HUES6 (cell line): ENCODE measurements around the gene HJV.

Experiments
- H3K27ac ChIP-seq: 2 replicates; pipeline ENCODE4 v1.7.0; 2013; ENCODE audit warnings: low read depth, mild to moderate bottlenecking, low read length, inconsistent platforms
- H3K27me3 ChIP-seq: 2 replicates; pipeline ENCODE4 v1.6.1; 2013; ENCODE audit warnings: low read length; ENCODE audit not compliant: control insufficient read depth, insufficient read depth
- H3K36me3 ChIP-seq: 2 replicates; pipeline ENCODE4 v1.6.1; 2013; ENCODE audit warnings: low read length; ENCODE audit not compliant: control insufficient read depth, insufficient read depth
- H3K4me1 ChIP-seq: 2 replicates; pipeline ENCODE4 v1.6.1; 2013; ENCODE audit warnings: low read length; ENCODE audit not compliant: control insufficient read depth, insufficient read depth
- H3K4me3 ChIP-seq: 2 replicates; pipeline ENCODE4 v1.5.1; 2013; ENCODE audit warnings: low read depth, low read length
- H3K9ac ChIP-seq: one replicate; pipeline ENCODE4 v1.6.1; 2013; ENCODE audit warnings: mild to moderate bottlenecking, low read length
- H3K9me3 ChIP-seq: 2 replicates; pipeline ENCODE4 v1.6.1; 2013; ENCODE audit warnings: low read depth, low read length; ENCODE audit not compliant: control insufficient read depth, insufficient read depth

The HJV gene

DNA sequence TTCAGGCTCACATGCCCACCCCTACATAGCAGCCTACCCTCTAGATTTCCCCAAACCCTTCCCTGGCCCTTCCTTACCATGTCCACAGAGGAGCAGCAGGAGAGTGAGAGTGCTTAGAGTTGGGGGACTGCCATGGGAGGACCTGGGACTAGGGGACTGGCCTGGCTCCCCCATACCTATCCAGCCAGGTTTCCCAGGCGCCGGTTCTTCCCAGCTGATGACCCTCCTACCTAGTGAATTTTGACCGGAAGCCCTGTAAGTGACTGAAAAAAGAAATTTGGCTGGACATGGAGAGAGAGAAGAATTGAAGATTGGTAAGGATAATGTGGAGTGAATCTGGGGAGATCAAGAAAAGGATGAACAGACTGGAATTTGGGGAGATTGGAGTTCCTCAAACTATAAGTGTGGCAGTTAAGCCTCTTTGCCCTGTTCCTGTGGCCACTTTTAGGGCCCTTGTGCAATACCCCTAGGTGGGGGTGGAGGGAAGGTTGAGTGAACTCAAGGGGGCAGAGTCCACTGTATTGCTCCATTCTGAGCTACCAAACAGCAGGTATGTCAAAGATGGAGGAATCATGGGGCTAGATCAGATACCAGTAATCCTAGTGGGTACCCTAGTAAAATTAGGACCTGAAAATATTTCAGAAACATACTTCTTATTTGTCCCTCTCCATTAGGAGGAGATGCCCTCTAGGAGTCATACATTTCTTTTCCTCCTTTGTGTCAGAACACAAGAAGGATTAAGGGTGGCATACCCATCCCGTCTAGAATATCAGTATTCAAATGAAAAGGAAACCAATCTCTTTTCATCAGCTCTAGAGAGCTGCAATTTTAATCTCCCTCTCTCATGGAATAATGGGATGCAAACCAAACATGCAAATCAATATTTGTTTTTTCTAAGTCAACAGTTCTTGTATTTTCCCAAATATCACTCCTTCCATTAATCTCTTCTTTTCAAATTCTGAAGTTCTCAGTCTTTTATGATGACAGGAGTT lies 1.2 kb downstream of the HJV start:
- H3K9me3 ChIP-seq = no peaks in the 10 kb centered on the region
- peaks cover 16% of the 10 kb centered on the region for H3K4me1 ChIP-seq
- no peak overlapping the region for H3K27ac ChIP-seq
- no peaks in the 10 kb centered on the region for H3K36me3 ChIP-seq
- H3K27me3 ChIP-seq = peaks cover 55% of the 10 kb centered on the region
- H3K9ac ChIP-seq = no peak overlapping the region
- H3K4me3 ChIP-seq = 0 out of 2 replicates have a peak overlapping the region, but pooled peaks have one; percentile 51

DNA sequence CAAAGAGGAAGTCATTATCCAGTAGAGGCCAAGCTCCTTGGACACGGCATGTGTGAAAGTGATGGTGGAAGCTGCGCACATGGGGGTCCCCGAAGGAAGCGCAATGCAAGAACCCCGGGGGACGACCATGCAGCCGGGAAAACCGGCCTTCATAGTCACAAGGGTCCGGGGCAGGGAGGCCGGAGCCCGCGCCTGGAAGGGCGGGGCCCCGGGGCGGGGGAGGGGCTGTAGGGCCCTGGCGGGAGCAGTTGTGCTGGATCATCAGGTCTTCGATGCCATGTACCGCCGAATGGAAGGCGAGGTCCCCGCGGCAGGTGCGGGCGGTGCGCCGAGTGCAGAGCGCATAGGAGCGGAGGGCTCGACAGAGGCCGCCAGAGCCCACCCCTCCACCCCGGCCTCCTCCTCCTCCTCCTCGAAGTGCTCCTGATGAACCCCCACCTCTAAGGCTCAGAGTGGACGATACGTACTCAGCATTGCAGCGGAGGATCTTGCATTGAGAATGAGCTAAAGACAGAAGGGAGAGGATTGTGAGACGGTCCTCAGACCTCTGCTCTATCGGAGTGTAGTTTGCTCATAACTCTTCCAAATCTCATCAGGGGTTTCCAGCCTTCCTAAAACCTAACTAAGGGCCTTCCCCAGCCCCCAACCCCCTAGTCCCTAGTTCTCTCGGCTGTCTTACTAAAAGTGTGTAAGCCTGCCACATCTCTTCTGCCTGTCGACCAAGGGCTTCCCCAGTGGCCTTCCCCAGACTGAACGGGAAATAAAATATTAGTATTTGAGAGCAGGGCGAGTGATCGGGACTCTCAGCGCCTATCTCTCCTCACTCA lies 2.1 kb downstream of the HJV start:
- Histone ChIP-seq H3K9me3 (no peaks in the 10 kb centered on the region), H3K4me1 (peaks cover 16% of the 10 kb centered on the region), H3K27me3 (peaks cover 55% of the 10 kb centered on the region), H3K4me3 (peak overlapping the region; percentile 51), H3K9ac (no peak overlapping the region), H3K27ac (no peak overlapping the region), H3K36me3 (no peaks in the 10 kb centered on the region)

DNA sequence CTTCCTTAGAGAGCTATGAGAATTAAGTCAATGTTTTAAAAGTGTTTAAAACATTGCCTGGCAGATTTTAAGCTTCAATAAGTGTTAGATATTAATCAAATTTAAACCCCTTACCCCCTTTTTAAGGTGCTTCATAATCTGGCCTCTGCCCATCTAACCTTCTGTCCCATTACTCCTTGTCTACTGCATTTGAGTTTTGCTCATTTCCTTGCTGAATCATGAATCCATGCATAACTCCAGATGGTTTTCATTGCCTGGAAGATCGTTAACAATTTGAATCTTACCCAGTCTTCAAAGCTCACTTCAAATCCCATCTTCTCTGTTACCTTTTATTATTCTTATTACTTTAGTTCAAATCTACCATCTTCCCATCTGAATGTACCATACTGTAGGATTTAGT lies 4.6 kb downstream of the HJV start:
- Histone ChIP-seq H3K27ac (no peak overlapping the region), H3K4me1 (peaks cover 16% of the 10 kb centered on the region), H3K9ac (no peak overlapping the region), H3K4me3 (no peak overlapping the region), H3K9me3 (no peaks in the 10 kb centered on the region), H3K27me3 (peaks cover 55% of the 10 kb centered on the region), H3K36me3 (no peaks in the 10 kb centered on the region)

GRCh38 chr1:146013559-146013922 lies 8.0 kb downstream of the HJV start:
- no peak overlapping the region for H3K27ac ChIP-seq
- no peak overlapping the region for H3K4me3 ChIP-seq
- no peaks in the 10 kb centered on the region for H3K4me1 ChIP-seq
- peaks cover 24% of the 10 kb centered on the region for H3K27me3 ChIP-seq
- H3K9me3 ChIP-seq = no peaks in the 10 kb centered on the region
- H3K9ac ChIP-seq = no peak overlapping the region
- H3K36me3 ChIP-seq = no peaks in the 10 kb centered on the region

DNA sequence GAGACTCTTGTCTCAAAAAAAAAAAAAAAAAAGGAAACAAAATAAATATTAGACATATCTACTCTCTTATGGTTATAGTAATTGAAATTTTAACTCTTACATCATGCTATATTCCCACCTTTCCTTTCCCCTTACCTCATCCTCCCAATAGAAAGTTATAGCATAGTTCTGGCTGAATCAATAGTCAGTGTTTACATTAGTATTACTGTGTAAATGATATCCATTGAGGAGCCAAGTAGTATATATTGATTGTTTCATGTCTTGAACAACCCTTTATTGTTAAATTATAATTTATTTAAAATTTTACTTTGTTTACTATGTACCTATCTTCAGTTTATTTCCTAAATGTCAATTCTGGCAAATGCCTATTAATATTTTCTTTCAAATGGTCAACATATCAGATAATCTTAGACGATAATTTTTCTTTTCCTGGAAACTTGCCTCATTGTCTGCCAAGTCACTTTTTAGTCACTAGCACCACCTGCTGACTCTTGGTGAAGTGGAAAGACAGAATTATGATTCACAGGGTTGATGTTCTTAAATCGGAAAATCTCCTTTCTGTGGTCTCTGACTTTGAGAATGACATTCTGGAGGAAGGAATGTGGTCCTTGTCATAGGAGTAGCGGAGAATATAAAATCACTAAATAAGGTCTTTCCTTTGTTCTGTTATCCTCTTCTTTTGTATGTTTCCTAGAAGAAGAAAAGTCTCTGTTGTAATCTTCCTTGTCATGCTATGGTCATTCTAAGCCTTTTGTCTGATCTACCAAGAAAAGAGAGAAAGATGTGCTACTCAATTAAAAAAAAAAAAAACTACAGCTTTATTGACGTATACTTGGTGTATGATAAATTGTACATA lies 8.6 kb downstream of the HJV start:
- Histone ChIP-seq H3K4me1 (no peaks in the 10 kb centered on the region), H3K9me3 (no peaks in the 10 kb centered on the region), H3K27ac (no peak overlapping the region), H3K9ac (no peak overlapping the region), H3K27me3 (peaks cover 18% of the 10 kb centered on the region), H3K4me3 (no peak overlapping the region), H3K36me3 (no peaks in the 10 kb centered on the region)

DNA sequence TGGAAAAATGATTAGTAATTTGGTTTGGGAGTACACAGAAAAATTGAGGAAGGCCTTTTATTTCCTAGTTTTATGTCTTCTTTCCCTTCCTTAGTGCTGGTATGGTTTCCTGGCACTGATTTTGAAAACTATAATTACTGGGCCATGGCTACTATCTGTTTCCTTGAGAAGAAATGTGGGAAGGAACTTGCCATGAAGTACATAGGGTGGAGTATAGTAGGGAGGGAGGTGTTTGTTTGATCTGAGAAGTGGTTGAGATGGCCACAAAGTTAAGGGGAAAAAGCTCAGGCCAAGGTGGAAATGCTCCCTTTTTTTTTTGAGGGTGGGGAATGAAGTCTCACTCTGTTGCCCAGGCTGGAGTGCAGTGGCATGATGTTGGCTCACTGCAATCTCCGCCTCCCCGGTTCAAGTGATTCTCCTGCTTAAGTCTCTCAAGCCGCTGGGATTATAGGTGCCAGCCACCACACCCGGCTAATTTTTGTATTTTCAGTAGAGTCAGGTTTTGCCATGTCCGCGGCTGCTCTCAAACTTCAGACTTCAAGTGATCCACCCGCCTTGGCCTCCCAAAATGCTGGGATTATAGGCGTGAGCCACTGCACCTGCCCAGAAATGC lies 11.3 kb downstream of the HJV start:
- no peak overlapping the region for H3K27ac ChIP-seq
- H3K4me3 ChIP-seq = no peak overlapping the region
- no peaks in the 10 kb centered on the region for H3K36me3 ChIP-seq
- 0 out of 2 replicates have a peak, but pooled peaks cover 2% of the 10 kb centered on the region for H3K4me1 ChIP-seq
- no peaks in the 10 kb centered on the region for H3K9me3 ChIP-seq
- H3K9ac ChIP-seq = no peak overlapping the region
- H3K27me3 ChIP-seq = no peaks in the 10 kb centered on the region

DNA sequence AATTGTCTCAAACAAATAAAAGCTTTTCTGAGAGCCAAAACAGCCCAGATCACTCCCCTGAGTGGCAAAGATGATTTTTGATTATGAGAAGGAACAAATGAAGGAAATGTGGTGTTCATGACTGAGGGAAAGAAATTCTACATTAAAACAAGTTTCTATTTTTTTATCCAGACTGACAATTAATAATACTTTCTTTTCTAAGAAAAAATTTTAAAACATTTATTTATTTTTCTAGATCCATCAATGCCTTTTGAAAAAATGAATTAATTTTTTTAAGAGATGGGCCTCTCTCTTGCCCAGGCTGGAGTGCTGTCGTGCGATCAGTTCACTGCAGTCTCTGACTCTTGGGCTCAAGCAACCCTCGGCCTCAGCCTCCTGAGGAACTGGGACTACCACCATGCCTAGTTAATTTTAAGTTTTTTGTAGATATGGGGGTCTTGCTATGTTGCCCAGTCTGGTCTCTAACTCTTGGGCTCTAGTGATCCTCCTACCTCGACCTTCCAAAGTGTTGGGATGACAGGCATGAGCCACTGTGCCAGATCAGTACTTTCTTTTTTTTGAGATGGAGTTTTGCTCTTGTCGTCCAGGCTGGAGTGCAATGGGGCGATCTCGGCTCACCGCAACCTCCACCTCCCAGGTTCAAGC lies 13.9 kb downstream of the HJV start:
- no peaks in the 10 kb centered on the region for H3K27me3 ChIP-seq
- H3K4me3 ChIP-seq = no peak overlapping the region
- no peaks in the 10 kb centered on the region for H3K9me3 ChIP-seq
- 0 out of 2 replicates have a peak, but pooled peaks cover 2% of the 10 kb centered on the region for H3K4me1 ChIP-seq
- H3K36me3 ChIP-seq = no peaks in the 10 kb centered on the region
- H3K27ac ChIP-seq = no peak overlapping the region
- H3K9ac ChIP-seq = no peak overlapping the region

- H3K4me1 ChIP-seq = peaks cover 16% of the 10 kb centered on the region
- H3K27me3 ChIP-seq = no peaks in the 10 kb centered on the region
- H3K36me3 ChIP-seq = no peaks in the 10 kb centered on the region
- no peak overlapping the region for H3K27ac ChIP-seq
- no peak overlapping the region for H3K4me3 ChIP-seq
- H3K9me3 ChIP-seq = no peaks in the 10 kb centered on the region
- no peak overlapping the region for H3K9ac ChIP-seq
Measured at GRCh38 chr1:146001709-146002108, 19.8 kb downstream of the HJV start.

- Histone ChIP-seq H3K27me3 (no peaks in the 10 kb centered on the region), H3K27ac (no peak overlapping the region), H3K9ac (no peak overlapping the region), H3K9me3 (no peaks in the 10 kb centered on the region), H3K4me1 (peaks cover 16% of the 10 kb centered on the region), H3K4me3 (no peak overlapping the region), H3K36me3 (peaks cover 9% of the 10 kb centered on the region)
Measured at GRCh38 chr1:145999321-146000024, 22.1 kb downstream of the HJV start.
